Measurements from ENCODE around the gene SGCA. TPM values are rescaled to one million over a fixed set of nuclear protein-coding genes. Genes with fewer than 3 reads are reported as not detected.

The SGCA gene
- total and polyA plus RNA-seq, 2 of the 13 experiments (the other 11 are each of a cell fraction or from before 2014, with no cell fraction given), result not detected

DNA sequence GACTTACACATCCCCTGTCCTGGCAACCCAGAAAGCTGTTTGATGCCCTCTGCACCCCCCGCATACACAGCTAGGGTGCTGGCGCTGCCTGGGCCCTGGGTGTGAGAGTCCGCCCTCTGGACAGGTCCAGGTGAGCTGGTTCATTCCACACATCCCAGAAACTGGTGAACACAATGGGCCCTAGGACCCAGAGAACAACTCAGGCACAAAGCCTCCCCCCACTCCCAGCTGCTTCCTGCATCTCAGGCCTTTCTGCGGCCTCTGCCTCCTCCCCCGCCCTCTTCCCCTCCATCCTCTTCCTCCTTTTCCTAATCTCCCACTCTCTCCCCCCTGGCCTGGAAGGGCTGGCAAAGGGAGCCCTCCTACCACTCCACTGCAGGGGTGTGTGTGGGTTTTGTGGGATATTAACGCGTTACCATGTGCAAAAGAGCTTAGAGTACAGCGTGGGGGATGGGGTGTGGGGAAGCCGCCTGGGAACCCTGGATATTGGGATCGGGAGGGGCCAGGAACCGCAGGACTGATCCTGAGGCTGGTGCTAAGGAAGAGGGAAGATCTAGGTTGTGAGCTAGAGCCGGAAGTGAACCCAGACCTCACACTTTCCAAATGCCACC, 13.8 kb upstream of the SGCA start (continued):
- TF ChIP-seq, protein P1, sequence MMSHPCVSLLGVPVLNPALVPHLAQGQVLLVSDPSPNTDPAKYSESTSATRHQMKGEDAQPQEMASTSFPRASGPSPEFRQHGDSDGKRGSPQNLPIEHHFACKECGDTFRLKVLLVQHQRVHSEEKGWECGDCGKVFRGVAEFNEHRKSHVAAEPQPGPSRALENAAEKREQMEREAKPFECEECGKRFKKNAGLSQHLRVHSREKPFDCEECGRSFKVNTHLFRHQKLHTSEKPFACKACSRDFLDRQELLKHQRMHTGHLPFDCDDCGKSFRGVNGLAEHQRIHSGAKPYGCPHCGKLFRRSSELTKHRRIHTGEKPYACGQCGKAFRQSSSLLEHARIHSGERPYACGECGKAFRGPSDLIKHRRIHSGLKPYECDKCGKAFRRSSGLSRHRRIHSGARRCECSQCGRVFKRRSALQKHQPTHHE (CRISPR knock-in tag; IDR thresholded peaks at IDR 0.05; ENCODE audit: borderline replicate concordance), result peak; percentile 63; the same call in 1 of the 2 replicates
- TF ChIP-seq EEA1 (CRISPR knock-in tag; IDR thresholded peaks at IDR 0.05; ENCODE audit: borderline replicate concordance), result no peak
- TF ChIP-seq IKZF4 (CRISPR knock-in tag; IDR thresholded peaks at IDR 0.05; ENCODE audit: borderline replicate concordance, low read depth, not compliant biosample characterization), result no peak
- peak; percentile 73; the same call in 1 of the 2 replicates for TF ChIP-seq CBX5 (CRISPR knock-in tag; IDR thresholded peaks at IDR 0.05; ENCODE audit: borderline replicate concordance)
- TF ChIP-seq, protein P2, sequence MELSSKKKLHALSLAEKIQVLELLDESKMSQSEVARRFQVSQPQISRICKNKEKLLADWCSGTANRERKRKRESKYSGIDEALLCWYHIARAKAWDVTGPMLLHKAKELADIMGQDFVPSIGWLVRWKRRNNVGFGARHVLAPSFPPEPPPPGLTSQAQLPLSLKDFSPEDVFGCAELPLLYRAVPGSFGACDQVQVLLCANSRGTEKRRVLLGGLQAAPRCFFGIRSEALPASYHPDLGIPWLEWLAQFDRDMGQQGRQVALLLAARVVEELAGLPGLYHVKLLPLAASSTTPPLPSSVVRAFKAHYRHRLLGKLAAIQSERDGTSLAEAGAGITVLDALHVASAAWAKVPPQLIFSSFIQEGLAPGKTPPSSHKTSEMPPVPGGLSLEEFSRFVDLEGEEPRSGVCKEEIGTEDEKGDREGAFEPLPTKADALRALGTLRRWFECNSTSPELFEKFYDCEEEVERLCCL (CRISPR knock-in tag; IDR thresholded peaks at IDR 0.05; ENCODE audit: borderline replicate concordance), result no peak
- TF ChIP-seq ZNF572 (CRISPR knock-in tag; IDR thresholded peaks at IDR 0.05), result peak; percentile 94; the same call in 1 of the 2 replicates
- TF ChIP-seq, protein P3, sequence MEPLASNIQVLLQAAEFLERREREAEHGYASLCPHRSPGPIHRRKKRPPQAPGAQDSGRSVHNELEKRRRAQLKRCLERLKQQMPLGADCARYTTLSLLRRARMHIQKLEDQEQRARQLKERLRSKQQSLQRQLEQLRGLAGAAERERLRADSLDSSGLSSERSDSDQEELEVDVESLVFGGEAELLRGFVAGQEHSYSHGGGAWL (CRISPR knock-in tag; IDR thresholded peaks at IDR 0.05), result 0 out of 2 replicates have a peak, but pooled peaks have one; percentile 36
- no peak for TF ChIP-seq ZNF282 (IDR thresholded peaks at IDR 0.05; ENCODE audit: partially characterized antibody)
- TF ChIP-seq YEATS2 (CRISPR knock-in tag; IDR thresholded peaks at IDR 0.05; ENCODE audit: borderline replicate concordance), result peak; percentile 84
- TF ChIP-seq, protein P4, sequence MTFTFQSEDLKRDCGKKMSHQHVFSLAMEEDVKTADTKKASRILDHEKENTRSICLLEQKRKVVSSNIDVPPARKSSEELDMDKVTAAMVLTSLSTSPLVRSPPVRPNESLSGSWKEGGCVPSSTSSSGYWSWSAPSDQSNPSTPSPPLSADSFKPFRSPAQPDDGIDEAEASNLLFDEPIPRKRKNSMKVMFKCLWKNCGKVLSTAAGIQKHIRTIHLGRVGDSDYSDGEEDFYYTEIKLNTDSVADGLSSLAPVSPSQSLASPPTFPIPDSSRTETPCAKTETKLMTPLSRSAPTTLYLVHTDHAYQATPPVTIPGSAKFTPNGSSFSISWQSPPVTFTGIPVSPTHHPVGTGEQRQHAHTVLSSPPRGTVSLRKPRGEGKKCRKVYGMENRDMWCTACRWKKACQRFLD (CRISPR knock-in tag; IDR thresholded peaks at IDR 0.05; ENCODE audit: borderline replicate concordance), result no peak
- 0 out of 2 replicates have a peak, but pooled peaks have one; percentile 29 for TF ChIP-seq KDM3A (CRISPR knock-in tag; IDR thresholded peaks at IDR 0.05; ENCODE audit: low read depth)
- peak in 1 of 2 experiments; percentile 40; a peak in 1 of 4 replicates for TF ChIP-seq EP300 (IDR thresholded peaks at IDR 0.05; ENCODE audit: low read depth in 2 of 2, low read length in 2 of 2)
- TF ChIP-seq EP300 (CRISPR knock-in tag; IDR thresholded peaks at IDR 0.05; ENCODE audit: borderline replicate concordance), result no peak
- TF ChIP-seq MAZ (IDR thresholded peaks at IDR 0.05; ENCODE audit: borderline replicate concordance, low read depth, low read length), result peak; percentile 65; the same call in 1 of the 2 replicates
- TF ChIP-seq MAZ (CRISPR knock-in tag; IDR thresholded peaks at IDR 0.05; ENCODE audit: low read depth), result peak; percentile 85
- 0 out of 2 replicates have a peak, but pooled peaks have one; percentile 58 for TF ChIP-seq KAT7 (CRISPR knock-in tag; IDR thresholded peaks at IDR 0.05; ENCODE audit: borderline replicate concordance)
- TF ChIP-seq TBX2 (CRISPR knock-in tag; IDR thresholded peaks at IDR 0.05; ENCODE audit: borderline replicate concordance), result peak; percentile 71
- TF ChIP-seq, protein P5, sequence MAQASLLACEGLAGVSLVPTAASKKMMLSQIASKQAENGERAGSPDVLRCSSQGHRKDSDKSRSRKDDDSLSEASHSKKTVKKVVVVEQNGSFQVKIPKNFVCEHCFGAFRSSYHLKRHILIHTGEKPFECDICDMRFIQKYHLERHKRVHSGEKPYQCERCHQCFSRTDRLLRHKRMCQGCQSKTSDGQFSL (CRISPR knock-in tag; IDR thresholded peaks at IDR 0.05), result peak; percentile 98
- no peak for TF ChIP-seq HNRNPL (IDR thresholded peaks at IDR 0.05; ENCODE audit: low read depth, low read length)
- TF ChIP-seq RAD51 (IDR thresholded peaks at IDR 0.05; ENCODE audit: borderline replicate concordance), result no peak
- no peak for TF ChIP-seq SOX6 (IDR thresholded peaks at IDR 0.05)
- TF ChIP-seq SOX6 (CRISPR knock-in tag; IDR thresholded peaks at IDR 0.05), result peak; percentile 65
- no peak for TF ChIP-seq ZNF446 (CRISPR knock-in tag; IDR thresholded peaks at IDR 0.05)
- TF ChIP-seq ZNF761 (CRISPR knock-in tag; conservative IDR thresholded peaks at IDR 0.05), result no peak; the same call in 1 of the 2 replicates
- peak; percentile 89 for TF ChIP-seq KAT8 (CRISPR knock-in tag; IDR thresholded peaks at IDR 0.05)
